Measurements from ENCODE around the gene NTHL1. TPM values are rescaled to one million over a fixed set of nuclear protein-coding genes. Genes with fewer than 3 reads are reported as not detected.

NTHL1 gene
- total RNA-seq, 1 donor from 2014 or later: 28.5 TPM

DNA sequence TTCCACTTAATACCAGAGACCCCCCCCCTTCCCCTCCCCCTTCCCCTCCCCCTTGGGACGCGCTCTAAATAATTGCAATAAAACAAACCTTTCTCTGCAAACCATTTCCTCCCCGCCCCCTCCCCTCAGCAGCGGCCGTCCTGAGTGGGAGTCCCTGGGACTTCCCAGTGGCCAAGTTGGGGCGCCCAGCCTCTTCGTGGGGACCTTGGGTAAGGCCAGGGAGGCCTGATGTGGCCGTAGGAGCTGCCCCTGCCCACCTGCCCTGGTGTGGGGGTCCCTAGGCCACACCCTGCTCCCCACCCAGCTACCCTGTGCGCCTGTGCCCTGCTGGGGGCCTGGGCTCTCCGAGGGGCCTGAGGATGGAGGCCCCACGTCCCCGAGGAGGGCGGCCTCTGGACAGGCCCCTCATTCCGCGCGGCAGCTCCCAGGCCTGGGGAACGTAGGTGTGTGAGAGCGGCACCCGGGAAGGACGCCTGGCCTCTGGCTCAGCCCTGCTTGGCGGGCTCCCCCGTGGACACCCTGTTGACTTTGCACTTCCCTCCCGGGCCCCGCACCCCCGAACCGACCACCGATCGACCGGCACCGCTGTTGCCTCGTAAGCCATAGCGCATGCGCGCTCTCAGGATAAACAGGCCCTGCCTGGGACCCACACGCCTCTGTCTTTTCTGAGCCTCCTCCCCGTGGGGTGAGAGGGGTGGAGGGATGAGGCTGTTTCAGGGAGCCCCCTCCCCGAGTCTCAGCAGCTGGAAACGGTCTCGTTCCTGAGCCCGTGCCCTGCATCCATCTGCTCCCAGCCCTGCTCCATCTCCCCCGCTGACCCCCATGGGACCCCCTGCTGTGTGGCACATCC, 9.0 kb downstream of the NTHL1 start:
- no peak for DNase-seq (ENCODE audit: extremely low spot score in 2 of 2)
- peak overlapping the region; percentile 6 to 18 for H3K4me3 ChIP-seq
- H3K36me3 ChIP-seq: peaks cover 0 to 4% of the 10 kb centered on the region in 2 donors
- intact Hi-C loops (cut with DNase I): no loop called here
- TF ChIP-seq, protein P1, sequence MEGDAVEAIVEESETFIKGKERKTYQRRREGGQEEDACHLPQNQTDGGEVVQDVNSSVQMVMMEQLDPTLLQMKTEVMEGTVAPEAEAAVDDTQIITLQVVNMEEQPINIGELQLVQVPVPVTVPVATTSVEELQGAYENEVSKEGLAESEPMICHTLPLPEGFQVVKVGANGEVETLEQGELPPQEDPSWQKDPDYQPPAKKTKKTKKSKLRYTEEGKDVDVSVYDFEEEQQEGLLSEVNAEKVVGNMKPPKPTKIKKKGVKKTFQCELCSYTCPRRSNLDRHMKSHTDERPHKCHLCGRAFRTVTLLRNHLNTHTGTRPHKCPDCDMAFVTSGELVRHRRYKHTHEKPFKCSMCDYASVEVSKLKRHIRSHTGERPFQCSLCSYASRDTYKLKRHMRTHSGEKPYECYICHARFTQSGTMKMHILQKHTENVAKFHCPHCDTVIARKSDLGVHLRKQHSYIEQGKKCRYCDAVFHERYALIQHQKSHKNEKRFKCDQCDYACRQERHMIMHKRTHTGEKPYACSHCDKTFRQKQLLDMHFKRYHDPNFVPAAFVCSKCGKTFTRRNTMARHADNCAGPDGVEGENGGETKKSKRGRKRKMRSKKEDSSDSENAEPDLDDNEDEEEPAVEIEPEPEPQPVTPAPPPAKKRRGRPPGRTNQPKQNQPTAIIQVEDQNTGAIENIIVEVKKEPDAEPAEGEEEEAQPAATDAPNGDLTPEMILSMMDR (IDR thresholded peaks at IDR 0.05): no peak
- TF ChIP-seq POLR2A (IDR thresholded peaks at IDR 0.05) (no peak), POLR2AphosphoS5 (IDR thresholded peaks at IDR 0.05; ENCODE audit: insufficient read depth in 1 of 2, low read depth in 1 of 2) (no peak)
- H3K27ac ChIP-seq: peak overlapping the region; percentile 91
- peaks cover 93% of the 10 kb centered on the region for H3K4me1 ChIP-seq
- no peaks in the 10 kb centered on the region for H3K9me3 ChIP-seq
- no peaks in the 10 kb centered on the region for H3K27me3 ChIP-seq

GRCh38 chr16:2037647-2038381, 9.8 kb downstream of the NTHL1 start:
- no peaks in the 10 kb centered on the region for H3K27me3 ChIP-seq
- peak in 1 of 2 donors; percentile 59 for TF ChIP-seq POLR2AphosphoS5 (IDR thresholded peaks at IDR 0.05; ENCODE audit: insufficient read depth in 1 of 2, low read depth in 1 of 2)
- TF ChIP-seq, protein P1 (IDR thresholded peaks at IDR 0.05): no peak
- TF ChIP-seq POLR2A (IDR thresholded peaks at IDR 0.05): peak in 1 of 2 donors; percentile 16
- no peaks in the 10 kb centered on the region for H3K36me3 ChIP-seq
- intact Hi-C loops (cut with DNase I): no loop called here
- H3K27ac ChIP-seq: peak overlapping the region; percentile 91
- no peaks in the 10 kb centered on the region for H3K9me3 ChIP-seq
- peaks cover 93% of the 10 kb centered on the region for H3K4me1 ChIP-seq
- DNase-seq (ENCODE audit: extremely low spot score in 2 of 2): no peak
- H3K4me3 ChIP-seq: peak overlapping the region in 1 of 2 donors; percentile 18

GRCh38 chr16:2037115-2037514, 10.5 kb downstream of the NTHL1 start:
- Histone ChIP-seq H3K27ac (peak overlapping the region; percentile 91), H3K36me3 (no peaks in the 10 kb centered on the region), H3K9me3 (no peaks in the 10 kb centered on the region), H3K27me3 (no peaks in the 10 kb centered on the region), H3K4me1 (peaks cover 93% of the 10 kb centered on the region), H3K4me3 (no peak overlapping the region)
- TF ChIP-seq POLR2AphosphoS5 (IDR thresholded peaks at IDR 0.05; ENCODE audit: insufficient read depth in 1 of 2, low read depth in 1 of 2): no peak
- DNase-seq (ENCODE audit: extremely low spot score in 2 of 2): no peak
- intact Hi-C loops (cut with DNase I): no loop called here

- peak overlapping the region; percentile 23 to 40 for H3K4me3 ChIP-seq
- H3K36me3 ChIP-seq: no peaks in the 10 kb centered on the region
- no peaks in the 10 kb centered on the region for H3K27me3 ChIP-seq
- no peak for DNase-seq (ENCODE audit: extremely low spot score in 2 of 2)
- peaks cover 94% of the 10 kb centered on the region for H3K4me1 ChIP-seq
- intact Hi-C loops (cut with DNase I): no loop called here
- TF ChIP-seq POLR2AphosphoS5 (IDR thresholded peaks at IDR 0.05; ENCODE audit: insufficient read depth in 1 of 2, low read depth in 1 of 2): no peak
- no peak for TF ChIP-seq POLR2A (IDR thresholded peaks at IDR 0.05)
- TF ChIP-seq, protein P1 (IDR thresholded peaks at IDR 0.05): no peak
- H3K9me3 ChIP-seq: no peaks in the 10 kb centered on the region
- H3K27ac ChIP-seq: peak overlapping the region; percentile 91
These were observed 11.3 kb downstream of the NTHL1 start for GRCh38 chr16:2036200-2036966.

Measured in vagina (tissue), 2 donors.